ENCODE results near the gene HEATR5A.

DNA sequence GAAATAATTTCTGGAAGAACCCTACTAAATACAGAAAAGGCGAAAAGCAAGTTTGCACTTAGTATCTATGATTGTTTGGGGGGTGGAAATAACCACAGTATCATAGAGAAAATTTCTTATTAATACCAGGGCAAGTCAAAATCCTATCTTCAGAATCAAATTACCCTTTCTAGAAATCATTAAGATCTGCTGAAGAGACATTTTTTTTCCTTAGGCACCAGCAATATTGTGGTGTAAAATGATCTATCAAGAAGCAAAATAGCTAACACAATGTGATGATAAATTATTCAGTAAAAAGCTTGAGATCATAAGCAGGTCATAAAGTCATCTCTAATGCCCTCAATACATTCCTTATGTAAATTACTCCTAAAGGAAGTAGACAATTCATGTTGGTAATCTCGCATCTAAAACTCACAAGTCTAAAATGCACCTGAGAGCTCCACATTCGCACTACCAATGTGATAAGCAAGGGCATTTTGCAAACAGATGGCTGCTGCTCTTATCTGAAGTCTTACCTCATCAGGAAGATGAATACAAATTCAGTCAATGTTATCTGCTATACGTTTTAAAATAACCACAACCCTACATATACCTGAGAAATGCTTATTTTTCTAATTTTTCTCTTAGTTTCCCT lies 14.6 kb downstream of the HEATR5A start:
- TF ChIP-seq, protein P1, sequence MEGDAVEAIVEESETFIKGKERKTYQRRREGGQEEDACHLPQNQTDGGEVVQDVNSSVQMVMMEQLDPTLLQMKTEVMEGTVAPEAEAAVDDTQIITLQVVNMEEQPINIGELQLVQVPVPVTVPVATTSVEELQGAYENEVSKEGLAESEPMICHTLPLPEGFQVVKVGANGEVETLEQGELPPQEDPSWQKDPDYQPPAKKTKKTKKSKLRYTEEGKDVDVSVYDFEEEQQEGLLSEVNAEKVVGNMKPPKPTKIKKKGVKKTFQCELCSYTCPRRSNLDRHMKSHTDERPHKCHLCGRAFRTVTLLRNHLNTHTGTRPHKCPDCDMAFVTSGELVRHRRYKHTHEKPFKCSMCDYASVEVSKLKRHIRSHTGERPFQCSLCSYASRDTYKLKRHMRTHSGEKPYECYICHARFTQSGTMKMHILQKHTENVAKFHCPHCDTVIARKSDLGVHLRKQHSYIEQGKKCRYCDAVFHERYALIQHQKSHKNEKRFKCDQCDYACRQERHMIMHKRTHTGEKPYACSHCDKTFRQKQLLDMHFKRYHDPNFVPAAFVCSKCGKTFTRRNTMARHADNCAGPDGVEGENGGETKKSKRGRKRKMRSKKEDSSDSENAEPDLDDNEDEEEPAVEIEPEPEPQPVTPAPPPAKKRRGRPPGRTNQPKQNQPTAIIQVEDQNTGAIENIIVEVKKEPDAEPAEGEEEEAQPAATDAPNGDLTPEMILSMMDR (optimal IDR thresholded peaks at IDR 0.05 in 1 of 3, IDR thresholded peaks at IDR 0.05 in 1 of 3, conservative IDR thresholded peaks at IDR 0.05 in 1 of 3; ENCODE audit: extremely low read depth in 1 of 3, insufficient read depth in 2 of 3, low read length in 3 of 3): no peak
- TF ChIP-seq EZH2 (IDR thresholded peaks at IDR 0.05; ENCODE audit: low read length): no peak

All from keratinocyte (primary cell).